GM19463 (cell line): ENCODE data around the gene IGSF9.
"Not testable (repeated sequence)": the region's sequence is repeated elsewhere in the genome, so short reads cannot be mapped to it uniquely, and the experiment has no call there.

Experiments used
- ATAC-seq: cut with Tn5 transposase; IDR thresholded peaks from one replicate; pipeline ENCODE4 v1.9.1; 2021; ENCODE audit warnings: mild to moderate bottlenecking, moderate library complexity; ENCODE audit not compliant: unreplicated experiment

Gene IGSF9

GRCh38 chr1:159921251-159921650 is 24.2 kb downstream of the IGSF9 start:
- peak; percentile 23 for ATAC-seq

DNA sequence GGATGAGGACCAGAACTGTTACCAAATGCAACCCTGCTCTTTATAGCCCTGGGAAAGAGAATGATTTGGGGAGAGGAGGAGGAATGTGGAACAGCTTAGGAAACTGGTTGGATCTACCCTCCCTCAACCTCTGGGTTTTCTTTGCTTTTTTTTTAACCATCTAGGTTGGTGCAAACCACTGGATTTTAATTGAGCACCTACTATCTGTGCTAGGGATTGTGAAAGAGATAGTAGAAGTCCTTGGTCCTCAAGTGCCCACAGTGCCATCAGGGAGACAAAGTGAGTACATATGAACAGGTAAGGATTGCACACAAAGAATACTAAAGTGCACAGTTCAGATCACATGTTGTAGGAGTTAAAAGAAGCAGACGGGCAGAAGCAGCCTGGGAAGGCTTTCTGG is 24.8 kb downstream of the IGSF9 start:
- no peak for ATAC-seq

DNA sequence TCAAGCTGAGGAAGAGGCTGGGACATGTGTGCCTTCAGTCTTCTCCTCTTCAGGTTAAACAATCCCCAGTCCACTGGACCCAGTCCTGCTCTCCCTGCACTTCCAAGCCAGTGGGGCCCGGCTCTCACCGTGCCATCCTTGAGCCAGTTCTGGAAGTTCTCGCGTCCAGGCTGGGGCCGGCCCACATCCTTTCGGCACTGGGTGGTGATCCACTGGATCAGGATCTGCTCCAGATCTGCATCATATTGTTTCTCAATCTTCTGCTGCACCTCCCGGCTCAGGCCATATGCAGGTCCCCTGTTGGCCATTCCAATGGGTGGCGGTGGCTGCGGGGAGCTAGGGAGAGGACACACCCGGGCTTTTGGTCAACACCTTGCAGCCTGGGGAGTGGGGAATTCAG is 25.2 kb downstream of the IGSF9 start:
- ATAC-seq = no peak

DNA sequence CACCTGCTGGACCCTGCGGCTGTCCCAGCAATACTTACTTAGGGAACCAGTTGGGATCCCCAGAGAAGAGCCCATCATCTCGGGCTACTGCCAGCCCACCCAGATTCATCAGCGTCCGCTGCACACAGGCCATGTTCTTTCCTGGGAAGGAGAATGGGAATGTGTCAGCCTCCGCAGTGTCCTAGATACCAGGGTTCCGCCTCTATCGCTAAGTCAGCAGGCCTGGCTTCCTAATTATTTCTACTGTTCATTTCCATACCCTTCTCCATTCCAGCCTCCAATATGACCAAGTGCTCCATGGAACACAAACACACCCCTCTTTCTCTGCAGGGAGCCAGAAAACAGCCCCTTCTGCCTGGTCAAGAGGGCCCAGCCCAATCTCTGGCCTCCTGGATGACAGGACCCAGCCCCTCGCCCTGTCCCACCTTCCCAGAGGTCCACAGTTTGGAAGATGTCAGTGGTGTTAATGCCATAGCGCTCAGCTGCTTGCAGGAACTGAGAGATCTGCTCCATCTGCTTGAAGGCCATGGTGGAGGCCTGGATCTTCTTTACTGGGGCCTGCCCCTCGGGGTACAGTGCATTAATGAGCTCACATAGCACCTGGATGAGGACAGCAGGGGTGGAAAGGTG is 26.1 kb downstream of the IGSF9 start:
- no peak for ATAC-seq

DNA sequence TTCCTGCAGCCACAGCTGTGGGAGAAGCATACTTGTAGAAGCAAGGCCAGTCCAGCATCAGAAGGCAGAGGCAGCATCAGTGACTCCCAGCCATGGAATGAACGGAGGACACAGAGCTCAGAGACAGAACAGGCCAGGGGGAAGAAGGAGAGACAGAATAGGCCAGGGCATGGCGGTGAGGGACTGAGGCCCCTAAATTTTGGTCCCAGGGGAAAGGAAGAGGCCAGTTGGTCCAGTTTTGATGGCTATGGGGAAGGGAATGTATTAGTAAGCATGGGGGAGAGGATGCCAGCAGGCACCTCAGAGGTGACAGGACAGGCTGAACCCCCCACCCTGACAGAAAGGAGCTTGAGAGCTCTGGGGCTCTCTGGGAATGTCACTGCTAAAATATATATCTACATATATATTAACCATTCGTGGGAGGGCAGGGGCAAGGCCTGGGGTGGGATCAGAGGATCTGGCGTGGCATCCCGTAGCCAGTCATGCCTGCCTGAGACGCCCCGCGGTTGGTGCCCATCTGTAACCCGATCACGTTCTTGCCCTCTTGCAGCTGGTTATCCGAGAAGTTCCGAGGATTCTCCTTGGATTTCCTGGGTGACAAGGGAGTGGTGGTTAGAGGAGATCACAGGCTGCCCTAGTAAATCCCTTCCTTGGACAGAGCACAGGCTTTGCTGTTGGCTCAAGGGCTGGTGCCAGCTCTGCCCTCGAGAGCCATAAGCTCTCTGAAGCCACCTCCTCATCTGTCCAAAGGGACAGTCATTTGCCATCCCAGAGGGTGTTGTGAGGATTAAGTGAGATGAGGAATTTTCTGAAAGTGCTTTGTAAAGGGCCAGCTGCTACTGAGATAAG is 26.8 kb downstream of the IGSF9 start:
- ATAC-seq = no peak

DNA sequence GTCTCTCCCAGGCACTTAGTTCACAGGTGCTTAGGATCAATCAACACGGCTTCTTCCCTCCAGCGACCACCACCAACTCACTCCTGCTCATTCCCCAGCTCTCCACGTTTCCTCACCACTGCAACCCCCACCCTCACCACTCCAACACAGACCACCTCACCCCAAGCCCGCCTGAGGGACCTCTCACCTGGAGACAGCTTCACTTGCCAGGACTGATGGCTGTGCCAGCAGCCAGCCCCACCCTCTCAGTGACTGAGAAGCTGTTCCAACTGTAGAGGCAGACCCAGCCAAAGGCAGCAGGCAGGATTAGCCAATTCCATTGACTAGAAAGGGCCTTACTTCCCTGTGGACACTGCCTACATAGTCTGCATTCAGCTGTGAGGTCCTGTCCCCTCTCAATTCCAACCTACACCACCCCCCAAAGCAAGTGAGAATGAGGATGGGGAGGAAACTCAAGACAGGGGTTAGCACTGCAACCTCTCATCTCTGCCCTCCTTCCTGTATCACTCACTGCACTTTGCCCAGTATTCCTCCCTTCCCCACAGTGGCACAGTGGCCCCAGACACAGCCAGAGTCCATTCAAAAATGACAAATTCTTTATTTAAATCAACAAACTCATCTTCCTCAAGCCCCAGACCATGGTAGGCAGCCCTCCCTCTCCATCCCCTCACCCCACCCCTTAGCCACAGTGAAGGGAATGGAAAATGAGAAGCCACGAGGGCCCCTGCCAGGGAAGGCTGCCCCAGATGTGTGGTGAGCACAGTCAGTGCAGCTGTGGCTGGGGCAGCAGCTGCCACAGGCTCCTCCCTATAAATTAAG is 27.7 kb downstream of the IGSF9 start:
- no peak for ATAC-seq

DNA sequence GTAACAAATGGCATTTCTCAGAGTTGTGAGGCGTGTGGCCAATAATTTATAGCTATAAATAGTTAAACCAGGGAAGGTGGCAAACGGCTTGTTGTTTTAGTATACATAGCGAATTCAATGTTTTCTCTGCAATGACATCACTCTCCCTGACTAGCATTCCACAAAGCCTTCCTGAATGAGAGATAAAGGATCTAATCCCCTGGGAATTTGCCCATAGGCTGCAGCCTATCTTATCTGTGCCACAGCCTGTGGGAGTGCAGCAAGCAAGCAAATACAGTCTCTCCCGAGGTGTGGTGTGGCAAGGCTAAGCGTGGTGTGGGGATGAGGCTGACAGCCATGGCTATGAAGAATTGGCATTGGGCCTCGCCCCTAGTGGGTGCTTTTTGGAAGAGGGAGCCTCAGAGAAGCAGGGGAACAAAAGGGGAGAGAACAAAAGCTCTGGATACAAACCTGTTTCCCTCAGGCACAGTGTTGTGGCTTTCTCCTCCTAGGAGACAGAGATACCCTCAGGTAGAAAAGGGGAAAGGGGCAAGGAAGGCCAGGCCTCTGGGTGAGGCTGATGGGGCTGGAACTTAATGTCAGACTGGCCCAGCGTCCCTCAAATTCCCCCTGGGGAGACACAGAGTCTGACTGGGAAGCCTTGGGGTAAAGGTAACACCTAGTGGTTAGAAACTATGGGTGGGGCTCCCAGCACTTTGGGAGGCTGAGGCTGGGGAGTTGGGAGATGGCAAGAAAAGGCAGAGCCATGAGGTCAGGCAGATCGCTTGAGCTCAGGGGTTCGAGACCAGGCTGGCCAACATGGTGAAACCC is 29.0 kb downstream of the IGSF9 start:
- ATAC-seq = no peak

GRCh38 chr1:159915571-159916241 is 29.7 kb downstream of the IGSF9 start:
- no peak for ATAC-seq

- no peak for ATAC-seq
These were observed 31.0 kb downstream of the IGSF9 start for GRCh38 chr1:159914252-159915018.

GRCh38 chr1:159913451-159914192 is 31.8 kb downstream of the IGSF9 start:
- no peak for ATAC-seq

- no peak for ATAC-seq
These were observed 33.9 kb downstream of the IGSF9 start for GRCh38 chr1:159911326-159912070.

- ATAC-seq = no peak
These were observed 37.1 kb downstream of the IGSF9 start for GRCh38 chr1:159908031-159908940.

- no peak for ATAC-seq
These were observed 38.5 kb downstream of the IGSF9 start for GRCh38 chr1:159906960-159907359.

DNA sequence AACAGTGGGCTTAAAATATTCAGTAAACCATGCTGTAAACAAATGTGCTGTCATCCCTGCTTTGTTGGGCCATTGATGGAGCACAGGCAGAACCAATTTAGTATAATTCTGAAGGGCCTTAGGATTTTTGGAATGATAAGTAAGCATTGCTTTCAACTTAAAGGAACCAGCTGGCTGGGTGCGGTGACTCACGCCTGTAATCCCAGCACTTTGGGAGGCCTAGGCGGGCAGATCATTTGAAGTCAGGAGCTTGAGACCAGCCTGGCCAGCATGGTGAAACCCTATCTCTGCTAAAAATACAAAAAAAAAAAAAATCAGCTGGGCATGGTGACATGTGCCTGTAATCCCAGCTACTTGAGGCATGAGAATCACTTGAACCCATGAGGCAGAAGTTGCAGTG is 41.4 kb downstream of the IGSF9 start:
- not testable (repeated sequence) for ATAC-seq

DNA sequence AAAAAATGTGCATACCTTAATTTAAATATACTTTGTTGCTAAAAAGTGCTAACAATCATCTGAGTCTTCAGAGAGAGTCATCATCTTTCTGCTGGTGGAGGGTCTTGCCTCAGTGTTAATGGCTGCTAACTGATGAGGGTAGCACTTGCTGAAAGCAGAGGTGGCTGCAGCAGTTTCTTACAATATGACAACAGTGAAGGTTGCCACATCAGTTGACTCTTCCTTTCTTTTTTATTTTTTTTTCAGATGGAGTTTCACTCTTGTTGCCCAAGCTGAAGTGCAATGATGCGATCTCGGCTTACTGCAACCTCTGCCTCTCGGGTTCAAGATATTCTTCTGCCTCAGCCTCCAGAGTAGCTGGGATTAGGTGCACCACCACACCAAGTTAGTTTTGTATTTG is 42.9 kb downstream of the IGSF9 start:
- ATAC-seq = no peak

DNA sequence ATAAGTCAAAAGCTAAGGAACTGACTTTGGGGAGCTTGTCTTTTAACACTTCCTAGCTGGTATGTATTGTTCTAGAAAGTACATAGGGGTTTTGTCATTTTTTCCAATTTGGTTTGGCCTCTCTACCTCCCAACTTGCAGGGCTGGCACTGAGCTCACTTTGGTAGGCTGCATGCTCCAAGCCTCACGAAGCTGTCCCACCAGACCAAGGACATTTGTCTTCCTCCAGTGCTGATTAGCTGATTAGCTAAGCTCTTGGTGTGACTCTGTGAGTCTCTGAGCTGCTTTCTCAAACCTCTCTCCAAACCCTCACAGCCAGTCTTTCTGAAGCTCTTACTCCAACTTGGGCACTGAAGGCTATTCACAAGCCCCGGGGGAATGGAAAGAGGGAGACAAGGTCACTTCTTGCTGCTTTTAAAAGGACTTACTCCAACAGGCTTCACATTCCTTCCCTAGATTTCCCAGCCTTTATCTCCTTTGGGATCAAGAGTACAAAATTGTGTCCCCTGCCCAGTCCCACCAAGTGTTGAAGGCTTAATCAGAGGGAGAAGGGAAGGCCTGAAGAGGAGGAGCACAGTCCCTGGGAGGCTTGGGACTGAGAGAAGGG is 44.6 kb downstream of the IGSF9 start:
- no peak for ATAC-seq
